IPS-18a (cell line): ENCODE data around the gene C6orf132.

Experiments
- H3K27ac ChIP-seq: one replicate; pipeline ENCODE4 v1.5.1; 2013; ENCODE audit warnings: low read length
- H3K27me3 ChIP-seq: one replicate; pipeline ENCODE4 v1.6.1; 2013; ENCODE audit warnings: mild to moderate bottlenecking, low read length; ENCODE audit not compliant: control insufficient read depth, insufficient read depth
- H3K36me3 ChIP-seq: one replicate; pipeline ENCODE4 v1.6.1; 2013; ENCODE audit warnings: low read depth, low read length; ENCODE audit not compliant: control insufficient read depth
- H3K4me1 ChIP-seq: one replicate; pipeline ENCODE4 v1.6.1; 2013; ENCODE audit warnings: low read depth, low read length; ENCODE audit not compliant: control insufficient read depth
- H3K4me3 ChIP-seq: one replicate; pipeline ENCODE4 v1.5.1; 2013; ENCODE audit warnings: low read length
- H3K9ac ChIP-seq: one replicate; pipeline ENCODE4 v1.6.1; 2013; ENCODE audit warnings: mild to moderate bottlenecking, low read length, moderate library complexity
- H3K9me3 ChIP-seq: one replicate; pipeline ENCODE4 v1.6.1; 2013; ENCODE audit warnings: low read depth, low read length; ENCODE audit not compliant: control insufficient read depth

C6orf132 gene

DNA sequence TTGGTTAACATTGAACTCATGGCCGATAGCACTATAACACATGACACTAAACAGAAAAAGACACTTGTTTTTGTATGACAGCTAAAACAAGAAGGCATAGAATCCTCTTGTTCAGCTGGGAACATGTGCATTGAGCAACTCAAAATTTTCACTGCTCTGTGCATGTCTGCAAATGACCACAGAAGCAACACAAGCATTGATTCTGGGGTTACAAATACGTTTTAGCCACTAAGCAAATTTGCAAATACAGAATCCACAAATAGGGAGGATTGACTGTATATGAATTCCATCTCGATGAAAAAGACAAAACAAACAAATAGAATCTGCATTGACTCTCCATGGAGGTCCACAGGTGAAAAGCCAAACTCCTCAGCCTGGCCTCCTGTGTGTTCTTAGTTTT, 31.7 kb downstream of the C6orf132 start:
- H3K9me3 ChIP-seq, result no peaks in the 10 kb centered on the region
- no peak overlapping the region for H3K9ac ChIP-seq
- no peak overlapping the region for H3K27ac ChIP-seq

DNA sequence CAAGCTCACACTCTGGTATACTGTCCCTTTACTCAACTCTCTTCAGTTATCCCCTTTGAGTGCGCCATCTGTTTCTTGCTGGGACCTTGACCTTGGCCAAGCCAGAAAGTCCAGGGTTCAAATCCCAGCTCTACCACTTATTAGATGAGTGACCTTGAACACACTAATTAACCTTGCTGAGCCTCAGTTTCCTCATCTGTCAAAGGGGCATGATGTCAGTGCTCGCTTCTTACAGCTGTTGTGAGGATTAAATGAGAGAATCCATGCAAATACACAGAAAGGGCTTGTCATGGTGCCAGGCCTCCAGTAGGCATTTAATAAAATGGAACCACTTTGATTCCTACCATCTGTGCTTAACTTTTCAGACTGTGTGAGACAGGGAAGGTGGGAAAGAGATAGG, 34.3 kb downstream of the C6orf132 start:
- Histone ChIP-seq H3K4me3 (no peak overlapping the region), H3K9ac (no peak overlapping the region), H3K27me3 (no peaks in the 10 kb centered on the region), H3K27ac (no peak overlapping the region), H3K4me1 (no peaks in the 10 kb centered on the region), H3K36me3 (peaks cover 30% of the 10 kb centered on the region), H3K9me3 (no peaks in the 10 kb centered on the region)

More for the DNA sequence above, 31.7 kb downstream of the C6orf132 start:
- Histone ChIP-seq H3K27me3 (no peaks in the 10 kb centered on the region), H3K4me1 (no peaks in the 10 kb centered on the region), H3K4me3 (no peak overlapping the region), H3K36me3 (peaks cover 26% of the 10 kb centered on the region)

DNA sequence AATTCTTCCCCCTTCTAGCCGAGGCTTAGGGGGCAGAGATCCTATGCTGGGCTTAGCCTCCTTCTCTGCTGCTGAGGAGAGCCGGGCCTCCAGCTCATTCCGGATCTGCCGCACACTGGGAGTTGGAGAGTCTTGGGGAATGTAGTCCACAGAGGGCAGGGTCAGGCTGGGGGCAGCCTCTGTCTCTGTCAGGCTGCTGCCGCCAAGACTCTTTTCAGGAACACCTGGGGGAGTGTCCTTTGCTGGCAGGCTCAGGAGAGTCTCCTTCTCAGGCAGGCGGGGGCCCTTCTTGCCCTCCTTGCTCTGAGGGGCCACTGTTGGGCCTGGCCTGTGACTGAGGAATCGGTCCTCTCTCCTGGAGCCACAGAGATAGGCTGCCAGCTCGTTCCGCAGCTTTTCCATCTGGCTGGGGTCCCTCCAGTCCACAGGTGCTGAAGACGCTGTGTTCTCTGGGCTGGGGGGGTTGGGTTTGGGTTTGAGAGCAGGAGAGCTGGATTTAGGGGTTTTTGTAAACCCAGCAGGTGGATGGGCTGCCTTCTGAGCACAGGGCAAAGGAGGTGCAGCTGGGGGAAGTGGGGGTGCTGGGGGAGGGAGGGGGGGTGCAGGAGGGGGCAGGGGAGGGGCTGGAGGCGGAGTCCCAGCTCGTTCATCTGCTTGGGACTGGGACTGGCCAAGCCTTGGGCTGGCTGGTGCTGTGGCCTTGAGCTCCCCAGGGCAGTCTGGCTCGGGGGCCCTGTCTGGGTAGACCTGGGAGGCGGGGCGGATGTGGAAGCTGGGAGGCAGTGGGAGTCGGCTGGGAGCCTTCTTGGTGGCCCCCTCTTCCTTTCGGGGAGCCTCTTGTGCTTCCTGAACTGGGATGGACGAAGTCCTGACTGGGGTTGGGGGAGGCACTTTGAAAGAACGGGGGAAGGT, 36.1 kb downstream of the C6orf132 start:
- Histone ChIP-seq H3K27ac (no peak overlapping the region), H3K4me3 (no peak overlapping the region), H3K36me3 (peaks cover 34% of the 10 kb centered on the region), H3K9me3 (no peaks in the 10 kb centered on the region), H3K27me3 (no peaks in the 10 kb centered on the region), H3K4me1 (no peaks in the 10 kb centered on the region), H3K9ac (no peak overlapping the region)

DNA sequence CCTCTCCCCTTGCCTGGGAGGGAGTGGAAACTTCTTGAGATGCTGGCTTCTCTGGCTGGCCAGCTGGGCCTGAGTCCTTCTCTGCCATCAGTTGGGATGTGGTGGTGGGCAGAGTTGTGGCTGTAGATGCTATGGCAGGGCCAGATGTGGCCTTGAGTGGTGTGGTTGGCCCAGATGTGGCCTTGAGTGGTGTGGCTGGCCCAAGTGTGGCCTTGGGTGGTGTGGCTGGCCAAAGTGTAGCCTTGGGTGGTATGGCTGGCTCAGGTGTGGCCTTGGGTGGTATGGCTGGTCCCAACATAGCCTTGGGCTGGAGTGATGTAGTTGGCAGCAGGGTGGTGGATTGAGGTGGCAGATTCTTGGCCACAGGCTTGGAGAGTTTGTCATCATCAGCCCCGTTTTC, 36.7 kb downstream of the C6orf132 start:
- Histone ChIP-seq H3K36me3 (peaks cover 34% of the 10 kb centered on the region), H3K27me3 (no peaks in the 10 kb centered on the region), H3K9me3 (no peaks in the 10 kb centered on the region), H3K4me3 (no peak overlapping the region), H3K9ac (no peak overlapping the region), H3K27ac (no peak overlapping the region), H3K4me1 (no peaks in the 10 kb centered on the region)

DNA sequence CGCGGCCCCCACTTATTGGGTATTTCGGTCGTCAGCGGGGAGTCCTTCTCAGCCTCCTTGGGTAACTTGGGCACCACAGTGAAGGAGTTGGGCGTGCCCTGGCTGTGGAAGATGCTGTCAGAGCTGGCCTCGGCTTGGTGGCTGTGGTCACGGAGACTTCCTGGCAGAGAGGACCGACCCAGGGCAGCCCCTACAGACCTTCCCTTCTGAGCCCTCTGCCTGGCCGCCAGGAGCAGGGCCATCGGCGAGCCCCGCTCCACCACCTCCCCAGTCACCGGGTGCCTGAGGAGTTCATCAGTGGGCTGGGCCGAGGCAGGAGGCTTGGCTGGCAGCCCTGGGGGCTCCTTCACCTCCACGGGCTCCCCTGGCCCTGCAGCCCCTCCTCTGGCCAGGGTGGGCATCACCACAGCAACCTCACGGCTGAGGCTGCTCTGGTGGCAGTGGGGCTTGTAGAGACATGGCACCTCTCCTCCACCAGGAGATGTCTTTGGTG, 37.2 kb downstream of the C6orf132 start:
- Histone ChIP-seq H3K4me3 (no peak overlapping the region), H3K36me3 (peaks cover 34% of the 10 kb centered on the region)

DNA sequence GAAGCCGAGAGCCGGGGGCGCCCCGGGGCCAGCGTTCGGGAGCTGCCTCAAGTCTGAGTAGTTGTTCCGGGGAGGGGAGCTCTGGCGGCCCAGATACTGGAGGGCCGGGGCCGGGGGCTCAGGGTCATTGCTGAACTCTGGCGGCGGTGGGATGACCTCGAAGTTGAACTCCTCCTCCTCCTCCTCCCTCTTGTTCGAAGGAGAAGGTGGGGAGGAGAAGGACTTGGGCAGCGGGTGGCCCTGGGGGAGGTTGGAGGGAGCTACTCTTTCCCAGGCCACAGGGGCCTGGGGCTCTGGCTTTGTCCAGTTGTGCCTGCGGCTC, 37.7 kb downstream of the C6orf132 start:
- H3K4me3 ChIP-seq, result peak overlapping the region; percentile 41
- peaks cover 7% of the 10 kb centered on the region for H3K27me3 ChIP-seq
- peaks cover 30% of the 10 kb centered on the region for H3K36me3 ChIP-seq
- peak overlapping the region; percentile 12 for H3K9ac ChIP-seq
- no peaks in the 10 kb centered on the region for H3K9me3 ChIP-seq
- no peaks in the 10 kb centered on the region for H3K4me1 ChIP-seq
- H3K27ac ChIP-seq, result no peak overlapping the region

More for the DNA sequence above, 37.2 kb downstream of the C6orf132 start:
- H3K4me1 ChIP-seq, result no peaks in the 10 kb centered on the region
- no peaks in the 10 kb centered on the region for H3K9me3 ChIP-seq
- H3K27me3 ChIP-seq, result peaks cover 3% of the 10 kb centered on the region
- no peak overlapping the region for H3K9ac ChIP-seq
- no peak overlapping the region for H3K27ac ChIP-seq

DNA sequence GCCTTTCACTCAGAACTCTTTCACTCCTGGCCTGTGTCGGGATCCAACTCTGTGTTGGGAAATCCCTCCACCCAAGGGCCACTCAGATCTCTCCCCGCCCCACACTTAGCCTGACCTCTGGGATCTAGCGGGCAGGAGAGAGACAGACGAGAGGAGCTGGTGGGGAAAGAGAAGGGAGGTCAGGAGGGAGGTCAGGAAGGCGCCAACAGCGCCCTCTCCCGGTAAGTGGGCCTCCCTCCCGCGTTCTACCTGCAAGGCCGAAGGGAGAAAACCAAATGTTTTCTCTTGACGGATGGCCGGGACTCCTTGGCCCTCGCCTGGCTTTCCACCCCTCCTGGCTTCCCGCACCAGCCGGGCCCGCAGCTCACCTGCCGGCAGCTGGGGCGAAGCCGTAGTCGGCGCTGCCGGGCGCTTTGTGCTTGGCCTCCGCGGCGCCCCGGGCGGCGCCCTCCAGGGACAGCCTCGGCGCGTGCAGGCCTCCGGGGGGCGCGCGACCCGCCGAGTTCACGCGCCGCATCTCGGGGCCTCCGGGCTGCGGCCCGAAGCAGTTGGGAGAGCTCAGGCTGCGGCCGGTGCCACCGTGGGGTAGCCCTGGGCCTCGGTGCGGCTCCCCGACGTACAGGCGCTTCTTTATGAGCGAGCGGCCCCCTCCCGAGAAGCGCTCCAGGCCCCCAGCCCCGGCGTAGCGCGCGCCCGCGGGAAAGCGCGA, 38.2 kb downstream of the C6orf132 start:
- Histone ChIP-seq H3K9me3 (no peaks in the 10 kb centered on the region), H3K36me3 (peaks cover 25% of the 10 kb centered on the region), H3K4me3 (peak overlapping the region; percentile 41), H3K27ac (no peak overlapping the region), H3K27me3 (peaks cover 8% of the 10 kb centered on the region), H3K9ac (peak overlapping the region; percentile 12), H3K4me1 (no peaks in the 10 kb centered on the region)

DNA sequence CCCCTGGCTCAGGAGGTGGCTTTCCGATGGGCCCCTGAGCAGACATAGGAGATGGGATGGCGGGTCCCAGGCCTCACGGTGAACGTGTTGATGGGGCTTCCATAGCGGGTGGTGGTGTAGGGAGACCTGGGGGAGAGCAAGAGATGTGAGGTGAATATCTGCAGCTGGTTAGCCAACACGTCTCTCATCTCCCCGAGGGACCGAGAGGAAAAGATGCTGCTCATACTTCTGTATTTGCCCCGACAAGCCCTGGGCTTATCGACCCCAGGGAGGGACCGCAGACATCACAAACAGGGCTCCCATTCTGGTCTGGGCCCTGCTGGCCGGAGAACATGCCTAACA, 38.7 kb downstream of the C6orf132 start:
- Histone ChIP-seq H3K4me1 (no peaks in the 10 kb centered on the region), H3K4me3 (peak overlapping the region; percentile 41), H3K9ac (no peak overlapping the region), H3K9me3 (no peaks in the 10 kb centered on the region), H3K27me3 (peaks cover 13% of the 10 kb centered on the region), H3K36me3 (peaks cover 21% of the 10 kb centered on the region), H3K27ac (no peak overlapping the region)

DNA sequence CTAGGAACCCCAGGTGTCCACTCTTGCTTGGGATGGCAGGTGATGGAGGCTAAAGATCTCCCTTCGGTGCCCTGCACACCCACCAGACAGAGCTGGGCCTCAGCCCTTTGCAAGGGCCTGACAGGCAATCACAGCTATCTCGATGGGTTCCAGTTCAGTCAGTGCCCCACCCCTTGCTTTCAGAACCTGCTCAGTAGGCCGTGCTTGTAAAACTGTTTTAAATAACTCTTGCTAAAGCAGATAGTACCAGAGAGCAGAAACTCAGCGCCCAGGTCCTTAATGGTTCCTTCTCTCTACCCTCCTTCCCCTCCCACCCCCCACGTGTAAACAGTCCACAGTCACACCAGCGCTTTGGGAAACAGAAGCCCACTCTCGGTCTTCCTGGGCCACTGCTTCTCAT, 39.2 kb downstream of the C6orf132 start:
- no peak overlapping the region for H3K27ac ChIP-seq
- peaks cover 18% of the 10 kb centered on the region for H3K27me3 ChIP-seq
- H3K4me1 ChIP-seq, result no peaks in the 10 kb centered on the region
- no peaks in the 10 kb centered on the region for H3K9me3 ChIP-seq
- no peak overlapping the region for H3K9ac ChIP-seq
- H3K4me3 ChIP-seq, result no peak overlapping the region
- peaks cover 16% of the 10 kb centered on the region for H3K36me3 ChIP-seq

DNA sequence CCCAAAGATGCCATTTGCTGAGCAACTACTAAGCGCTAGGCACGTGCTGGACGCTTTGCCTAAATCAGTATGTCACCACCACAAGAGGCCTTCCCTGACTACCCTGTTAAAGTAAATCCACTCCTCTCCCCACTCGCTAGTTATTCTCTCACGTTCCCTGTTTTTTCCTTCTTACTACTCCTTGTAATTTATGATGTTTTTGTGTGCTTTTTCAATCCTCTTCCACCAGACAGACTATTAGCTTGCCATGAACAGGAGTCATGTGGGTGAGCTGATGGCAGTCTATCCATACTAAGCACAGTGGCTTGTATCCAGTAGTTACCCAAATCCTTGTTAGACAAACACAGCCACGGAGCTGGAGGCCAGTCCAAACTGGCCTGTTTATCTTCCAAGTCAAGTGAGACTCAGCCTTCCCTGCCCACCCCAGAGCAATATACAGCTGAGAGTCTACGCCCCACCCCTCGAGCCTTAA, 41.2 kb downstream of the C6orf132 start:
- Histone ChIP-seq H3K36me3 (peaks cover 10% of the 10 kb centered on the region), H3K9ac (no peak overlapping the region), H3K27me3 (peaks cover 31% of the 10 kb centered on the region), H3K27ac (no peak overlapping the region), H3K9me3 (no peaks in the 10 kb centered on the region), H3K4me3 (no peak overlapping the region), H3K4me1 (no peaks in the 10 kb centered on the region)

DNA sequence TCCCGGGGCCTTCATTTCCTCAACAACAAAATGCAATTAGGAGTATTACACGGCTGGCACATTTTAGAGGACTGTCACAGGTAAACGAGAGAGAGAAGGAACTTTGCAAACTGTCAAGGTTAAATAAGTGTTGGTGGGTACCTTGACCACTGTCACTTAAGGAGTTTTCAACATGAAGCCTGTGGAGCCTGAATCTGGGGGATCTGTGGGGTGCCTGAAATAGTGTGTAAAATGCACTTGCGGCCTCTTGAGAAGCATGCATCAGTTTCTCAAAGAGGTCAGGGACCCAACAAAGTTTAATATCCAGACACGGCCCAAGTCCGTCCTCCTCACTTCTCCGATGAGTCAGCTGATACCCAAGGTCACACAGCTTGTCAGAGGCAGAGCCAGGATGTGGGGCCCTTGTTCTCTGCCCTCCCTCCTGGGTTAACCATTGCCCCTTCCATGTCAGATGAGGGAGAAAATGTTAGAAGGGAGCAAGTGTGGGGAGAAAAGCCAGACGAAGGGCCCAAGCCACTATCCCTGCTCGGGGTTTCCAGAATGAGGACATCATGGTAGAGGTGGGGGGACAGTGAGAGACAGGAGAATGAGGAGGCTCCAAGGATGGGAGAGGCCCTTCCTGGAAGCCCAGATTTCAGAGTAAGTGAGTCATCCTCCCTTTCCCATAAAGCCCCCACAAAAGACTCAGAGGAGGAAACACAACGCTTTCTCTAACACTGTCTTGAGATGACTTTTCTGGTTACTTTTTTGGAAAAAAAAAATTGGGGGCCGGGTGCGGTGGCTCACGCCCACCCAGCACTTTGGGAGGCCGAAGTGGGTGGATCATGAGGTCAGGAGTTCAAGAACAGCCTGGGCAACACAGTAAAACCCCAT, 42.2 kb downstream of the C6orf132 start:
- no peaks in the 10 kb centered on the region for H3K9me3 ChIP-seq
- no peak overlapping the region for H3K27ac ChIP-seq
- no peak overlapping the region for H3K4me3 ChIP-seq
- peaks cover 38% of the 10 kb centered on the region for H3K27me3 ChIP-seq
- peaks cover 10% of the 10 kb centered on the region for H3K36me3 ChIP-seq
- no peak overlapping the region for H3K9ac ChIP-seq
- no peaks in the 10 kb centered on the region for H3K4me1 ChIP-seq
